Kidney (tissue), 14 donors: ENCODE data around the gene DLG2. TPM values are rescaled to one million over a fixed set of nuclear protein-coding genes. Genes with fewer than 3 reads are reported as not detected.

Source experiments
- DNase-seq, 5 donors: peaks; one replicate each; pipeline ENCODE4 v3.0.0-alpha.2; 2013 to 2020
- FAIRE-seq: peaks from 2 replicates; lab custom pipeline; 2012; peaks lifted over from hg19 to GRCh38; lab: Jason Lieb, UNC
- H3K27ac ChIP-seq, 2 donors: one replicate each; pipeline ENCODE4 v1.7.0; 2013; ENCODE audit warnings: low read depth in 2 of 2, low read length in 2 of 2, inconsistent platforms in 1 of 2
- H3K27me3 ChIP-seq: one replicate; pipeline ENCODE4 v1.7.1; 2013; ENCODE audit warnings: low read length, inconsistent platforms; ENCODE audit not compliant: control insufficient read depth, insufficient read depth
- H3K36me3 ChIP-seq, 3 donors: one replicate each; pipeline versions ENCODE4 v1.7.0 to v1.7.1; 2013; ENCODE audit warnings: low read length in 3 of 3, control low read depth in 1 of 3, inconsistent platforms in 1 of 3; ENCODE audit not compliant: insufficient read depth in 3 of 3, control insufficient read depth in 2 of 3
- H3K4me1 ChIP-seq, 3 donors: one replicate each; pipeline versions ENCODE4 v1.7.0 to v1.7.1; 2013; ENCODE audit warnings: low read length in 3 of 3, inconsistent platforms in 1 of 3, low read depth in 1 of 3; ENCODE audit not compliant: control insufficient read depth in 2 of 3, insufficient read depth in 2 of 3
- H3K4me3 ChIP-seq, 3 donors: one replicate each; pipeline versions ENCODE4 v1.7.0 to v1.8.1; 2013; ENCODE audit warnings: low read length in 3 of 3, control low read depth in 1 of 3, inconsistent platforms in 1 of 3
- H3K9ac ChIP-seq, 3 donors: one replicate each; pipeline versions ENCODE4 v1.7.0 to v1.7.1; 2013; ENCODE audit warnings: low read length in 3 of 3, control low read depth in 1 of 3, inconsistent platforms in 1 of 3
- H3K9me3 ChIP-seq, 3 donors: one replicate each; pipeline versions ENCODE4 v1.7.0 to v1.7.1; 2013; ENCODE audit warnings: low read length in 3 of 3, control low read depth in 1 of 3, inconsistent platforms in 1 of 3; ENCODE audit not compliant: control insufficient read depth in 2 of 3, insufficient read depth in 1 of 3
- CTCF ChIP-seq: IDR thresholded peaks from 3 replicates; pipeline ENCODE4 v1.5.1; 2012; ENCODE audit warnings: mild to moderate bottlenecking, moderate library complexity, borderline replicate concordance; ENCODE audit not compliant: insufficient read depth; ENCODE audit errors: extremely low read depth
- intact Hi-C: fragments of 100-400 bp; cut with DNase I; formaldehyde crosslinking; loops from one replicate; pipeline ENCODE4 v1.11.1; 2022
- polyA plus RNA-seq: library from polyadenylated mRNA; stranded (reverse); fragments of 350-450 nt; fragmentation: Illumina TruSeq; extraction: RNeasy Lipid Tissue Mini Kit (QIAGEN cat#74804); gene quantifications from one replicate; pipeline ENCODE4 v1.2.3, GENCODE V29; 2014; ENCODE audit warnings: low read depth, low replicate concordance; ENCODE audit not compliant: insufficient read depth
- total RNA-seq: library from RNA; stranded (reverse); fragmentation: NEBNext Ultra II Directional; extraction: Animal tissue kit (Norgen Biotek cat#: 25700); gene quantifications from one replicate; pipeline ENCODE4 v1.2.1, GENCODE V29; 2021
- donor health status: control.
- donor health status: control.
- donor health status: control.
- donor health status: control.
- donor health status: control.
- donor health status: DM: yes; HTN: yes; CAD: no.
- donor health status: Normal renal cell carcinoma (clear cell type).

Gene DLG2
- total and polyA plus RNA-seq, 2 donors from 2014 or later: 2.9 to 7.2 TPM

GRCh38 chr11:85088286-85088685, 538.9 kb downstream of the DLG2 start:
- intact Hi-C loops: no loop called here
- Histone ChIP-seq H3K4me3 (no peak overlapping the region), H3K36me3 (no peaks in the 10 kb centered on the region), H3K9me3 (no peaks in the 10 kb centered on the region), H3K27ac (no peak overlapping the region), H3K27me3 (no peaks in the 10 kb centered on the region), H3K4me1 (no peaks in the 10 kb centered on the region), H3K9ac (no peak overlapping the region)
- TF ChIP-seq CTCF: no peak
- FAIRE-seq (no peak), DNase-seq (no peak)

- Histone ChIP-seq H3K9ac (no peak overlapping the region), H3K36me3 (no peaks in the 10 kb centered on the region), H3K4me1 (no peaks in the 10 kb centered on the region), H3K27ac (no peak overlapping the region), H3K27me3 (no peaks in the 10 kb centered on the region), H3K4me3 (no peak overlapping the region), H3K9me3 (no peaks in the 10 kb centered on the region)
- no peak for TF ChIP-seq CTCF
- no peak for DNase-seq
- intact Hi-C loops: no loop called here
- FAIRE-seq: no peak
Observed at GRCh38 chr11:85086504-85087284, 540.5 kb downstream of the DLG2 start.

GRCh38 chr11:85076535-85077330, 550.4 kb downstream of the DLG2 start:
- intact Hi-C loops: no loop called here
- Histone ChIP-seq H3K27ac (no peak overlapping the region), H3K27me3 (no peaks in the 10 kb centered on the region), H3K4me1 (no peaks in the 10 kb centered on the region), H3K9me3 (peaks cover 0 to 3% (median 0%) of the 10 kb centered on the region in 3 donors), H3K9ac (no peak overlapping the region), H3K36me3 (no peaks in the 10 kb centered on the region), H3K4me3 (no peak overlapping the region)
- DNase-seq (peak in 2 of 5 donors; percentile 14 to 25), FAIRE-seq (no peak)
- TF ChIP-seq CTCF: no peak
